NCI-H2029 treated with DMSO at 0.1 percent for 48 hours (cell line): ENCODE results near the gene ADCK2.
A peak's percentile ranks its signal among the peaks of the same experiment; 100 is the strongest.
"Not testable (repeated sequence)": the region's sequence is repeated elsewhere in the genome, so short reads cannot be mapped to it uniquely, and the experiment has no call there.

ENCODE experiments used
- DNase-seq: peaks from one replicate; lab custom pipeline; 2025; lab: John Stamatoyannopoulos, UW

Gene ADCK2

DNA sequence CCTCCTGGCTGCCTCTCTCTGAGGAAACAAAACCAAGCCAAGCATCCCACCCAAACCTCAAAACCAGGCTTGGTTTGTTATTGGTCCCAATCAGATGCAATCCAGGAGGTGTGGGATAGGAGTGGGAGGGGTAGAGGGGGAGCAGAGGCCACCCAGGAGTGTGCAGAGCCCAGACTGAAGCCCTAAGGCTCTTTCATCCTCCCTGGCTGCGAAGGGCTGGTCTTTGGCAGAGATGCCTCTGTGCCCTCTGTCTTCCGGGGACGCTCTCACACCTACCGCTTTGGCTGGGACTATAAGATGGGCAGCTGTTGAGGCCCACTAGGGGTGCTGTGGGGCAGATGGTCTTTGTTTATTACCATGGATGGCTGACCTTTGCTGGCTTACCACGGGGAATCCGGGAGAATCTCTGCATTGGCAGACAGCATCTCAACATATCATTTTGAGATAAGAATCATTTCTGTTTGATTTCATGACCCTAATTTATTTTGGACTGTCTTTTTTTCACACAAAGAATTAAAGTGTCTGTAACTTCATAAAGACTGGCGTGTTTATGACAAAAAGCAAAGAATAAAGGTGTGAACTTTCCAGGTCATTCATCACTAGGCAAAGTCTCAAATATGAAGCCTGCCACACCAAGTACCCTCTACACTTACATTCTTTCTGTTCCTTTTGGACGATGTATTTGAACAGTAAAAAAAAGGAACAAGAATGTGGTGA, 25.7 kb upstream of the ADCK2 start:
- no peak for DNase-seq

DNA sequence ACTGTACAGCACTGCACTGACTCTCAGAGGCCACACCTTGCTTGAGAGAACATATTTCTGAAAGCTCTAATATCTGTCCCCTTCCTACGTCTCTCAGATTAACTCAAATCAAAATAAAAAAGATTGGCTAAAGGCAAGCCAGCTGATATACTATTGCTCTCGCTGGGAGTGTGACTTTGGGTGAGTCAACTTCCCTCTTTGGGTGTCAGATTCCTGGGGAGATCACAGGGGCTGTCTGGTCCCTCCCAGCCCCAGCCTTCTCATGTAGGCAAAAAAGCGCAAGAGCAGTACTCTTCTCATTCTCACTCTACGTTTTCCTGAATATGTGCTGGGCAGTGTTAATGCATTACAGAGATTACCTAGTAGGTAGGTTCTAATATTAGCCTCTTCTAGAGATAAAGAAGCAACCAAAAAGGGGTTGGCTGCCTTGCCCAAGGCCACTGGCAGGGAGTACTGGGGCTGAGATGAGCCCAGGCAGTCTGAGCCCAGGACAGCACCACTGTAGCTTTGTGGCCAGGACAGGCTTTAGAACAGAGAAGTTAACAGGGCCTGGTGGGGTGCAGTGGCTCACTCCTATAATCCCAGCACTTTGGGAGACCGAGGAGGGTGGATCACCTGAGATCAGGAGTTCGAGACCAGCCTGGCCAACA, 23.1 kb upstream of the ADCK2 start:
- no peak for DNase-seq

DNA sequence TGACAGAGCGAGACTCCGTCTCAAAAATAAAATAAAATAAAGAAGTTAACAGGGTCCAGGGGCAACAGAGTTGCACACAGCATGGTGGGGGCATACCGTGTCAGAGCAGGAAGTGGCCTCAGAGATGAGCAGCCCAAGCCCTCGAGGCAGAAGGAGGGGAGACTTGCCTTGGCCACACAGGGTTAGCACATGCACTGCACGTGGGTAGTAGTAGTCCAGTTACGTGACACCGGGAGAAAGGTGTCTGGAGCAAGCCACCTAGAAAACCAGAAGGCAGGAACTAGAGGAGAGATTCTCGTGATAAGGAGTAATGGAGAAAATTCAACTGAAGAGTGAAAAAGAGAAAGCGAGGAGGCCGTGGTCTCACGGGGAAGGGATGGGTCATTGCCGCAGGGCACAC, 22.4 kb upstream of the ADCK2 start:
- no peak for DNase-seq

DNA sequence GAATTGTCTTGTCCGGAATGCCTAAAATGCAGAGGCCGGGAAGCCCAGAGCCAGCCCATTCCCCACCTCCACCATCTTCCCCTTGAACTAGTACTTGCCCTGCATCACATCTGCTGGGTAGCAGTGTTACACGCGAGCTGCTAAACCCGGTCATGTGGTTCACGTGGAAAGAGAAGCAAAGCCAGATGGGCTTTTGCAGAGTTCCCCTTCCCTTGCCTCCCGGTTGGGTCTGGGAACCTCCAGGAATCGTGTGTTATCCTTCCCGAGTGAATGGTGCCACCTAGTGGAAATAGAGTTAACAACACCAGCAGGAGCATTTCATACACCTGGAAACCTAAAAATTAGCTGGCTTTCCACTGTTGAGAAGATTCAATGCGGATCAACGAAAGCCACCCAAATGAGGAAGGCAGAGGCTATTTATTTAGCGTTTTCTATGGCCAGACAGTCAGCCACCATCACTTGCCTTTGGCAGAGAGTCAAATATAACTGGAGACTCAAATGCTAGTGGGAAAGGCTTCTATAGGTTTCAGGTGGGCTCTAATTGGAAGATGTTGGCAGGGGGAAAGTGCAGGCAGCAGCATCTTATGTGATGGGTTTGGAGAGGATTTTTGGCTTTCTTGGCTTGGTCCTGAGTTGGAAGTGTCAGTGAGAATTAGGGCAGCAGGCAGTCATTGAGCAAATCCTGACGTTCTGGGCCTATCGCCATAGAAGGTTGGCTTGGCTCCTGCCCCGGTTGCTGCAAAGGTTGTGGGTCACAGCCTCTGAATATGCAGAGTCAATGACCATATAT, 19.2 kb upstream of the ADCK2 start:
- peak; percentile 66 for DNase-seq

DNA sequence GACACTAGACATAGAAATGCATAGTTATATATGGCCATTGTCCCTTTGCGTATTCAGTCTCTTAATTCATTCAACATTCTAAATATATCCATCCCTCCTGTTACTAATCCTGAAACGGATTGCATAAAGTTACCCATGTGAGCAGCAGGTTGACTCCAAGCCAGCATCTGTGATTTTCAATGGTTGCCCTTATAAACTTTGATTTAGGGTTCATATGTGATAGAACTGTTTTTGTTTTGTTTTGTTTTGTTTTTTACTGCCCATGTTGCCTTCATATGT, 18.7 kb upstream of the ADCK2 start:
- no peak for DNase-seq

DNA sequence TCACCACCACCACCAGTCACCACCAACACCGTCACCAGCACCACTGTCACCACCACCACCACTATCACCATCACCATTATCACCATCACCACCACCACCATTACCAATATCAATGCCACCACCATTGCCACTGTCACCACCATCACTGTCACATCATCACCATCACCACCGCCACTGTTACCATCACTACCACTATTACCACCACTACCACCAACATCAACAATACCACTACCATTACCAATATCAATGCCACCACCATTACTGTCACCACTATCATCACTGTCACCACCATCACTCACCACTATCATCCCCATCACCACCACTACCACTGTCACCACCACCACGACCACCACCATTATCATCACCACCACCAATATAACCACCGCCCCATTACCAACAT, 18.1 kb upstream of the ADCK2 start:
- DNase-seq: no peak

DNA sequence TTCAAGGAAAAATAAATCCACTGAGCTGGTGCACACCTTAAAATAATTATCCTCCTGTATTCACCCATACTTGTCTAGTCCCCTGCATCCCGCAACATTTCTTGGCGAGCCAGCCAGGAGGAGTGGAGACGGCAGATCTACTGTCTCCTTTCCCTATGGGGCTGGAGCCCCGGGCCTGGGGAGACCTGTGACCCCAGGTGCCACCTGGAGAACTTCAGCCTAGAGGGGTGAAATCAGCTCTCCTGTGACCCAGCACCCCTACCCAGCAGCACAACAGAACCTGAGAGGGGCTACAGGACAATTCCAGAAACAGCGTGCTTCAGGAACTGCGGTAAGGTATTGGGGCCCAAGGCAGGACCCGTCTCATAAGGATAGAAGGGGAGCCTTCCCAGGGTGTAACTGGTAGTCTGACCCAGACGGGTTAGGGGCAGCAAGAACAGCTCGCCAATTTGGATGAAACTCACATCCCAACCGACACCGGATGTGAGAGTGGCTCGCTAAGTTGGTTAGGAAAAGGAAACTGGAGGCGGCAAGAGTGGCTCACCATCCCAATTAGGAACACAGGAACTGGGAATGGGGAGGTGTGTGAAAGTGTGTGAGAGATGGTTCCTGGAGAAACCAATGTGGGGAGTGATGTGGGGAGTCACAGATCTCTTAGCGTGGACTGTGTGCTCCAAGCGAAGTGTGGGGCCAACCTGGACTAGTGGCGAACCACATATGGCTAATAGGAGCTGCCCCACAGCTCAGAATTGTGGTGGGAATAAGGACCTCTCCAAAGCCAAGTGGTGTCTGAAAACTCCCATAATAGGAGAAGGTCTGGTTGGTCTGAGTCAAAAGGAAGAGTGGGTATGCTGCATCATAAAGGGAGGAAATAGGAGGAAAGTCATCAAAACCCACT, 17.0 kb upstream of the ADCK2 start:
- DNase-seq: no peak

DNA sequence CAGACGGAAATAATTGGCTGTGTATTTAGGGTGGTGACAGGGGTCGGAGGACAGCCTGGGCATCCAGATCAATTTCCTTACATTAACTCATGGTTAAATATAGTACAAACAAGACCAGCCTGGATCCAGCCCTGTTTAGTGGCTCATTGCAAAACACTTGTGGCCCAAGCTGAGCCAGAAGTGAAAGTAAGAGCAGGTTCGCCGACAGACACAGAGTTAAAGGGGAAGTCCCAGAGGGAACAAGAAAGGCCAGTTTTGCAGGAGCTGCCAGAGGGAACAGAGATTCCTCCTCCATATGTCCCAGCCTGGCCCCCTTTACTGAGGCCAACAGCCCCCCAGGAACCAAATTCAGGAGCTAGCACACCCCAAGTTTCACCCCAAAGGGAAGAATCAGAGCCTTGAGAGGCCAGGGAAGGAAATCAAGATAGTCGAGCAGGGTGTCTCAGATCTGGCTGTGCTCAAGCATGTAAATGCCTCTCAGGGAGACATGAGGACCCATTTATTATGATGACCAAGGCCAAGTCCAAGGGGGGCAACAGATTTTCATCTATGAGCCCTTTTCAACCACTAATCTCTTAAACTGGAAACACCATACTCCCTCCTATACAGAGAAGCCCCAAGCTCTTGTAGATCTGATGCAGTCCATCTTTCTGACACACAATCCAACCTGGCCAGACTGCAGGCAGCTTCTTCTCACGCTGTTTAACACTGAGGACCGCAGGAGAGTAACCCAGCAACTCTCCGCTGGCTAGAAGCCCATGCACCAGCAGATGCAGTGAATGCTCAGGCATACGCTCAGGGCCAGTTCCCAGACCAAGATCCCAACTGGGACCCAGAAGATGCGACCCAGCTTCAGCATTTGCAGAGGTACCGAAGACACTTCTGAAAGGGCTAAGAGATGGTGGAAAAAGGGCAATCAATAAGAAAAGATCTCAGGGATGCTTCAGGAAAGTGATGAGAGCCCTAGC, 15.9 kb upstream of the ADCK2 start:
- peak; percentile 48 for DNase-seq

DNA sequence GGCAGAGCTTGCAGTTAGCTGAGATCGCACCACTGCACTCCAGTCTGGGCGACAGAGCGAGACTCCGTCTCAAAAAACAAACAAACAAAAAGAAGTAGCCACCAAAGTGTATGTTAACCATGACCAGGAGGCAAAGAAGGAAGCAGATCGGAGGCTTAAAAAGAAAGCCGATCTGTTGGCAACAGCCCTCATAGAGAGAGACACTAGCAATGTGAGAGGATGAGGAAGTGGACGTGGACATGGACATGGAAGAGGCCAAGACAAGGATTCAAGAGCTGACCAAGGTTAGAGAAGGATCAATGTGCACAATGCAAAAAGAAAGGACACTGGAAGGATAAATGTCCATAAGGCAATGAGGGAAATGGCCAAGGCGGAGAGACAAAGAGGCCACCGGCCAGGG, 14.9 kb upstream of the ADCK2 start:
- no peak for DNase-seq

DNA sequence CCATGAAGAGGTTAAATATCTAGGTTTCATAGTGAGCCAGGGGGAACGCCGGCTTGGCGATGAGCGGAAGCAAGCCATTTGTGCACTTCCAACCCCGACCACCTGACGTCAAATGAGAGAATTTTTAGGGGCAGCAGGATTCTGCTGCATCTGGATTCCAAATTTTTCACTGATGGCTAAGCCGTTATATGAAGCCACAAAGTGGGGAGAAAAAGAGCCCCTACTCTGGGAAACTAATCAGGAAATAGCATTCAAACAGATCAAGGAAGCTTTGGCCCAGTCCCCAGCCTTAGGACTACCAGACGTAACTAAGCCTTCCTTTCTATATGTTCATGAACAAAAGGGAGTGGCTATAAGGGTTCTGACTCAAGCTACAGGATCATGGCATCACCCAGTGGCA, 12.9 kb upstream of the ADCK2 start:
- DNase-seq: no peak

DNA sequence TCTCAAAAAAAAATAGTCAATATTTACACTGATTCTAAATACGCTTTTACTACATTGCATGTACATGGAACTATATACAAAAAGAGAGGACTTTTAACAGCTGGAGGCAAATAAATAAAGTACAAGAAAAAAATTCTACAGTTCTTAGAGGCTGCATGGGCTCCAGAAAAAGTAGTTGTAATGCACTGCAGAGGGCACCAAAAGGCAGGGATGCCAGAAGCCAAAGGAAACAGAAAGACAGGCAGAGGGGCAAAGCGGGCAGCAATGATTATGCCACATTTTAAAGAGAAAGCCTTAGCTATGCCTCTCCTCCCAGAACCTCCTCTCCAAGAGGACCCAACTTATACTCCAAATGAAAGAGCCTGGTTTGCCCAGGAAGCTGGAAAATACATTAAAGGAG, 11.6 kb upstream of the ADCK2 start:
- no peak for DNase-seq

DNA sequence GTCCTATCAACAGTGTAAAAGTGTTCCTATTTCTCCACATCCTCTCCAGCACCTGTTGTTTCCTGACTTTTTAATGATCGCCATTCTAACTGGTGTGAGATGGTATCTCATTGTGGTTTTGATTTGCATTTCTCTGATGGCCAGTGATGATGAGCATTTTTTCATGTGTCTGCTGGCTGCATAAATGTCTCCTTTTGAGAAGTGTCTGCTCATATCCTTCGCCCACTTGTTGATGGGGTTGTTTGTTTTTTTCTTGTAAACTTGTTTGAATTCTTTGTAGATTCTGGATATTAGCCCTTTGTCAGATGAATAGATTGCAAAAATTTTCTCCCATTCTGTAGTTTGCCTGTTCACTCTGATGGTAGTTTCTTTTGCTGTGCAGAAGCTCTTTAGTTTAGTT, 9.8 kb upstream of the ADCK2 start:
- DNase-seq: not testable (repeated sequence)

DNA sequence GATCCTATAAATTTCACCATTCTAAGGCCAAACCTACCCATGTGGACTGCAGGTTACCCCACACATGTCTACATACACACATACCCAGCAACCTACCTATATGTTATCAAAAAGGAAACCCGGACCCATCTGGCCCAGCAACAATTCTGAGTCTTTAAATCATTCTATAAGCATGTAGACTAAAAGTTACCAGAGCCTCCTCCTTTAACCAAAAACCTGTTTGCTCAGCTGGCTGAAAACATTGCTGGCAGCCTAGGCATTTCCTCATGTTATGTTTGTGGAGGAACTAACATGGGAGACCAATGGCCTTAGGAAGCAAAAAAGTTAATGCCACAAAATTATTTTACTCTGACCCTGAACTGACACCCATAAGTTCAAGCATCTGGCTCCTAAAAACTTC, 5.3 kb upstream of the ADCK2 start:
- no peak for DNase-seq

DNA sequence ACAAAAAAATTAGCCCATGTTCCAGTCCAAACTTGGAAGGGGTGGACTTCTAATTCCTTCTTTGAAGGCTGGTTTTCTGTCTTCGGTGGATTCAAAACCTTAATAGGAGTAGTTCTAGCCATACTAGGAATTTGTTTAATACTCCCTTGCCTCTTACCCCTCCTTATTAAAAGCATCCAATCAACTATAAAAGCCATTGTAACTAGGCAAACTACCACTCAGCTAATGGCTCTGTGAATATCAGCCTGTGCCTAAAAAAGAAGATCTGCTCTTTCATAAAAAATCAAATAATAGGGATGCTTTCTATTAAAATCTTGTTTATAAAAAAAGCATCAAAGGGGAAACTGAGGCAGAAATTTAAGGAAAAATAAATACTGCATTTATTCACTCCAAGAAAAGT, 4.1 kb upstream of the ADCK2 start:
- DNase-seq: no peak

DNA sequence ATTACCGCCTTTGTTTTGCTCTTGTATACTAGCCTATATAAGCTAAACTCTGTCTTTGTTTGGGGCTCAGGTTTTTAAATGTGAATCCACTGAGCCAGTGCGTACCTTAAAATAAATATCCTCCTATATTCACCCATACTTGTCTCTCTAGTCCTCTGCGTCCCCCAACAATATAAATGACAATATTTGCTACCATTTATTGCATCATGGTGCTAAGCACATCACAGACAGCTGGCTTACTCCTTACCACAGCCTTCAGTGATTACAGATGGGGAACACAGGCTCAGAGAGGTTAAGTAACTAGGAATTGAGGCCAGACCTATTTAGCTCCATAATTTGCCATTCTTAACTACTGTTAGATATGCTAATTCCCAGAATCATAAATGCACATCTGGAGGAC, 3.4 kb upstream of the ADCK2 start:
- DNase-seq: no peak

DNA sequence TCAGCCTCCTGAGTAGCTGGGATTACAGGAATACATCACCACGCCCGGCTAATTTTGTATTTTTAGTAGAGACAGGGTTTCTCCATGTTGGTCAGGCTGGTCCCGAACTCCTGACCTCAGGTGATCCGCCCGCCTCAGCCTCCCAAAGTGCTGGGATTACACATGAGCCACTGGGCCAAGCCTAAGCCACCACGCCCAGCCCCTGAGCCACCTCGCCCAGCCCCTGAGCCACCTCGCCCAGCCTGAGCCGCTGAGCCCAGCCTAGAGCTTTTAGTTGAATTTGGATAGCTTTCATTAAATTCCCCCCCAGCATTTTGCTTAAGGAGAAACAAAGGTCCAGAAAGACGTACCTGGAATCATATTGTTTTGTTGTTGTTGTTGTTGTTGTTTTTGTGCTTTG, 2.9 kb upstream of the ADCK2 start:
- not testable (repeated sequence) for DNase-seq

DNA sequence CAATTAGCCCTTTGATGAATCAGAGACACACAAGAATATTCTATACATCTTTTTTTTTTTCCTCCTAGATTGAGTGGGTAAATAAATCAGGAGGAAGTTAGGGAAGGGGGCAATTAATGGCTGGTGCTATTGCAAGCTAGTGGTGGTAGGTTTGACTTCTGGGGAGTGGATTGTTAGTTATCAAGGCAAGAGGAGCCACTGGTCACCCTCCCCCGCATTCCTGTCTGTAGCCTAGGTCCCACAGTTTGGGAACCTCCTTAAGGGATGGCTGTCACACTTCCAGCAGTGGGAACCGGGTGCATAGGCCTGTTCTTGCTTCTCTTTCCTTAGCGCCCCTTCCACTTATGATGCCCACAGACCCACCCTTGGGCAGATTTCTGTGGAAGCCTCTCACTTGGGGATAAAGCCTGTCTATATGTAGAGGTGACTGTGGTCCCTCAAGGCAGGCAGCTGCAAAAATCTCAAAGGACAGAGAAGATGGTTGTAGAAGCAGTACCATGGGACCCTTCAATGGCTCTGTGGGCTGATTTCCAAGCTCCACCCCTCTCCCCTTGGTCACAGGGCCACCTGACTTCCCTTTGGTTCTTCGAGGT, 2.3 kb upstream of the ADCK2 start:
- DNase-seq: no peak

DNA sequence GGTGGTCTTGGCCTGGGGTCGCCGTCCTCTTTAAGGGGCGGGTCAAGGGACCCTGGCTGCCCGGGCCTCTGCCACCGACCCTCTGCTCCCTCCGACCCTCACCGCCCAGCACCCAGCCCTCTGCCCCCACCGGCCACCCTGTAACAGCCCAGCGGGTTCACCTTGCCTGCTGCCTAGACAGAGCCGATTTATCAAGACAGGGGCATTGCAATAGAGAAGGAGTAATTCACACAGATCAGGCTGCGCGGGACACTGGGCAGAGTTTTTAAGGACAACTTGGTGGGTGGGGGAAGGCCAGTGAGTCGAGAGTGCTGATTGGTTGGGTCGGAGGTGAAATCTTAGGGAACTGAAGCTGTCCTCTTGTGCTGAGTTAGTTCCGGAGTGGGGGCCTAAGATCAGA, 779 bp upstream of the ADCK2 start:
- no peak for DNase-seq

DNA sequence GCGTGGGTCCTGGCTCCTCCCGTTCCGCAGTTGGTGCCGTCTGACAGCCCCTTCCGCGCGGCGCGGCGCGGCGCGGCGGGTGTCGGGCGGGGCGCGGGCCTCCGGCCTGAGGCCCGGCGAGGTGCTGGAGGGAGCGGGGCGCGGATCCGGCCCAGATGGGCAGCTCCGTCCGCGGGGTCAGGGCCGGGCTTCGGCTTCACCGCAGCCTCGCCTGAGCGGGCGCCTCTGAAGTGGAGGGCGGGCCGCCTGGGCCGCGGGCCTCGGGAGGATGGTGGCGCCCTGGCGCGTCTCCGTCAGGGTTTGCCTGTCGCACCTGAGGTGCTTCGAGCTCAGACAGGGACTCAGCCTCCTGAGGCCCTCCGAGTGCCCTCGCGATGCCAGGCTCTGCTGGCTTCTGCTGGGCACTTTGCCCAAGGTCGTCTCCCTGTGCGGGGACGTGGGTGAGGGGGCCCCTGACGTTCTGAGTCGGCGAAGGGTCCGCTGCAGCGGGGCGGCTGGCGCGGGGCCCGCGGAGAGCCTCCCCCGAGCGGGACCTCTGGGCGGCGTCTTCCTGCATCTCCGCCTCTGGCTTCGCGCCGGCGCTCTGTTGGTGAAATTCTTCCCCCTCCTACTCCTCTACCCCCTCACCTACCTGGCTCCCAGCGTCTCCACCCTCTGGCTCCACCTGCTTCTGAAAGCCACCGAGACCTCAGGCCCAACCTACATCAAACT, 473 bp downstream of the ADCK2 start:
- DNase-seq: peak; percentile 28

DNA sequence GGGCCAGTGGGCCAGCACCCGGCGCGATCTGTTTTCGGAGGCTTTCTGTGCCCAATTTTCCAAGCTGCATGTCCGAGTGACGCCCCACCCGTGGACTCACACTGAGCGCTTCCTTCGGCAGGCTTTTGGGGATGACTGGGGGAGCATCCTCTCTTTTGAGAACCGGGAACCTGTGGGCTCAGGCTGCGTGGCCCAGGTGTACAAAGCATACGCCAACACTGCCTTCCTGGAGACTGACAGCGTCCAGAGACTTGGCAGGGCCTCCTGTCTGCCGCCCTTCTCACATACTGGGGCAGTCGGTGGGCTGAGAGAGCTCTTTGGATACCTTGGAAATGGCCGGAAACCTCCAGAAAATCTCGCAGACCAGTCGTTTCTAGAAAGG, 1.0 kb downstream of the ADCK2 start:
- DNase-seq: no peak
